ENCODE measurements around the gene C2CD3.

GRCh38 chr11:74055938-74056337, 114.9 kb downstream of the C2CD3 start:
- TF ChIP-seq POLR2AphosphoS5 (IDR thresholded peaks at IDR 0.05) (no peak), POLR2A (IDR thresholded peaks at IDR 0.05) (no peak), CTCF (IDR thresholded peaks at IDR 0.05) (no peak)

Data from upper lobe of left lung (tissue), 4 donors.